ENCODE results near the gene SYCP2.

- TF ChIP-seq CTCF (IDR thresholded peaks at IDR 0.05) = no peak
- no peak for TF ChIP-seq POLR2A (IDR thresholded peaks at IDR 0.05)
- TF ChIP-seq POLR2AphosphoS5 (IDR thresholded peaks at IDR 0.05) = no peak
Measured at GRCh38 chr20:59820204-59821041, 113.0 kb downstream of the SYCP2 start.
